AG20443 (cell line): Measurements from ENCODE around the gene TFB1M.

Experiments used
- DNase-seq: peaks from one replicate; pipeline ENCODE4 v3.0.0; 2012; ENCODE audit warnings: low spot score, mixed read lengths

TFB1M gene

DNA sequence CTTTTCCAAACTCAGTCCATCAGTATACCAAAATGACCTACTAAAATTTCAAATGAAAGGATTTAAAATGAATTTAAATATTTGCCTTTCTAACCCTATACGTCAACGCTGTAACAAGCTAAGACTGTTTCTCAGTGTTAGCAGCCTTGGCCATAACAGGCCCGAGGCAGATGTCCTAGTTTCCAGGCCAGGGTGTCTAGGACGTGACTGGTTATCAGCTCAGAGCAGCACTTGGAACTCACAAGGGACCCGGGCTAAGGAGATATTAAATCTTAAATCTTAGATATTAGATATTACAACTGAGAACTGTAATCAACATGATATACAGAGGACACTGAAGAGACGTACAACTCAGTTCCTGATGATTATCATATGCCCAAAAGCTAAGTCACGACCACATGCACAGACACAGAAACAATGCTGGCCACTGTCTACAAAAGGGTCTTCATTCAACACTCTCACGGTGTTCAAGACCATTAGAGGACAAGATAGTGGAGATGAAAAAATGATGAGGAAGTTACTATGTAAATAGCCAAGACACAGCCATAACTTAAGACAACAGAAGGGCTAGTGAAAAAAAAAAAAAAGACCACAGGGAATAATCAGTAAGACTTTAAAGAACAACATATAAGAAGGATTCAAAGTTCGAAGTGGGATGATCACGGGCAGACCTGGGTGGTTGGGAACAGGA, 50.8 kb downstream of the TFB1M start, which contains the start of gene CLDN20:
Gene CLDN20, plus strand, starts transcription at position 641 of the 691 bp plus-strand sequence. CDS start 11,707 bp downstream, outside the sequence.
- DNase-seq, result no peak

DNA sequence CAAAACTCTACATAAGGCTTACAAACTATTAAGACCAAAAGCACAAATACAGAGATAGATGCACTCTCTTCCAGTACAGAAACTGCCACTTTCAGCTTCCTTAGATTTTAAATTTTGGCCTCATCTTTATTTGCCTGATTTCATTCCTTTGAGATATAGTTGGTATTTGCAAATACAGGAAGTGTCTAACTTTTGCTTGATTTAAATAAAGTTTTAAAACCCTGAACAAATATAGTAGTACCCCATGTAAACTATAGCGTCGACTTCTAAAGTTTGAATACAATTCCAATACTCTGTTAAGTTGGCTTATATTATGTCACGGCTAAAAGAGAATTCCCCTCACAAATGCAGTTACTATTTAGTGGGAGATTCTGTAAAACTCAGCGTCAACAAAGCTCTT, 51.6 kb downstream of the TFB1M start:
- DNase-seq, result no peak

DNA sequence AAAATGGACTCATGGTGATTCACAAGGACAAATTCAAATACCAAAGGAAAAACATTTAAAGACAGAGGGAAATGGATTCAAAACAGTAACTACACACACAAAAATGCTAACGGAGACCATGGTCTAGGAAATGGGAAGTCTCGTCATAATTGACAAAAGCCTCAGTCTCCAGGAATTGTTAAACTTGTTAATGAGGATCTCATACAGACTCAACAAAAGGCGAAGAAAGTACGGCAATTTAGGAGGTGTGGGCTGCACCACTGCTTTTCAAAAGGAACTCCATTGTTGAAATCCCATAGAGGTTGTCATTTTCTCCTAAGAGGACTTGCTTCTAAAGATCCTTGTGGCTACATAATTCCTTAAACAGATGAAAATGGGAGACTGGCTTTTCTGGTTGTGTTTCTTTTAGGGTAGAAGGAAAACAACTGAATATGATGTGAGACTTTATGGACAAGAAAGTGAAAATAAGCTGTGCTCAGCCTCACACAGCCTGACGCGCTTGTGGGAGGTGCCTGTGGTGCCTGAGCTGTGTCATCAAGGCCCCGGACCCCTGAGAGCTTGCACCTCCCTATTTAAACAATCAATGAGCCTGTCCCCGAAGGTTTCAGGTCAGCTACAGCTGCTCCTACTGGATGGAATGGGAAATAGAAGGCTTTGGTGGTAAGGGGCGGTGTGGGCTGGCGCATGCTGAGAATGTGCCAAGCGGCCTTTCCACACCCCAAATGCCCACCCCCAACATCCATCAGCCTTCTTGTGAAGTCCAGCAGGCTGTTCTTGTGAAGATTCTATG, 53.0 kb downstream of the TFB1M start:
- no peak for DNase-seq

DNA sequence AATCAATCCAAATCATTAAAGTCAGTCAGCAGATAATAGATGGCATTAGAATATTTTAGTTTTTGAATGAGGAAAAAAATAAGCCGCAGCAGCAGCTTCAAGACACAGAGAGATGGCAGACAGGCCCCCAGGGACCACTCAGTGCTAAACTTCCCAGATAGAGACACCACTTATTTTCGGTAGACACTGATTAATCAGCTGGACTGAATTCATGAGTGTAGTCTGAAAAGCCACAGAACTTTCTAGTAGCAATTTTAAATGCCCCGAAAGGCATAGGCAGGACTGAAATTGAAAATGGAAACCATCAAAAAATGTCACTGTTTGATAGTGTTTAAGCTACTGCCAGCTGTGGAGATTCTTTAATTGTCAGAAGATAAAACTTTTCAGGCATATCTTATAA, 53.6 kb downstream of the TFB1M start:
- no peak for DNase-seq

DNA sequence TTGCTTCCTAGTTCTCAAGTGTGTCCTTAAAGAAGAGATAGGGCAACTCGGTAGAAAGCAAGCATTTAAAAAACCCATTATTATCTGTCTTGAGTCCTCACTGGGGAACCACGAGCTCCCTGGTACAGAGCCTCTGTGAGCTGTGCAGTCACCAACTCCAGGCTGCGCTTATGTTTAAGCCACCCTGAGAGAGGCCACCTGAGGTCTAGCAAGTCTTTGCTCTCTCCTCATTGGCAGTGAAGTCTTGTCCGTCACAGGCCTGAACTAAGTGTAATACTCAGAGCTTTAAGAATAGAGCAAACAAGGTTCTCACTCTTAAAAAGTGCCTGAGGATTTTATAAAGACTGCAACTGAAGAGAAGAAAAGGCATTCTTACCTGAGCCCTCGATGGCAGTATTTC, 54.4 kb downstream of the TFB1M start:
- no peak for DNase-seq

DNA sequence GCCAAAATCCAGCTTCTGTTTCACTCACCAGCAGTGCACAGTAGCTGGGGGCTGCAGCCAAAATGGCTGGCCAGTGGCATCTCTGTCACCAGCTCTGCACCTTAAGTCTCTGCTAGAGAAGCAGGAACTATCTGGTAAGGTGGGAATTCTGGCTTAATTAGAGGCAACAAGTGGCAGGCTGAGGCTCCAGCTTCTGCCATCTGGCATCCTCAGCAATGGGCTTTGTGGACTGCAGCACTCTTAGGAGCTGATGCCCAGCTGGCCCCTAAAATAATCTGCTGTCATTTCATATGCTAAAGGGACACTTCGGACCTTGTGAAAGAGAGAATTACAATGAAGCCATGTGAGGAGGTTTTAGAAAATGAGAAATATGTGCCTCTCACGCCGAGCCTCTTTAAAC, 55.1 kb downstream of the TFB1M start:
- DNase-seq, result no peak

DNA sequence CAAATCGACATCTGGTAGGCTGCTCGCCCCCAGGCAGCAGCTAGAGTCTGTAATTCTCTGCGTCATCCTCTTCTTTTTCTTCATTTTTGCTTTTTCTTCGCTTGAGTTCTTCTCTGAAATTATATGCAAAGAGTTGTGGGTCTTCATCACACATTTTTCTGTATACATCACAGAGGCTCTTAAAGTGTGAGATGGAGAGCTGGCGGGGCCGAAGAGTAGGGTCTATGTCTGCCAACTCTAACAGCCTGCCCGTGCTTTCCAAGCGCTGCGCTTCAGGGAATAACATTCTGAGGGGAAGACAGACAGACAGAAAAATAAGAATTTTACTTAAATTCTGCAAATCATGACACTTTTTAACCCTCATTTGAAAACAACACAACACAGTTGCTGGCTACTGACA, 56.5 kb downstream of the TFB1M start:
- no peak for DNase-seq

DNA sequence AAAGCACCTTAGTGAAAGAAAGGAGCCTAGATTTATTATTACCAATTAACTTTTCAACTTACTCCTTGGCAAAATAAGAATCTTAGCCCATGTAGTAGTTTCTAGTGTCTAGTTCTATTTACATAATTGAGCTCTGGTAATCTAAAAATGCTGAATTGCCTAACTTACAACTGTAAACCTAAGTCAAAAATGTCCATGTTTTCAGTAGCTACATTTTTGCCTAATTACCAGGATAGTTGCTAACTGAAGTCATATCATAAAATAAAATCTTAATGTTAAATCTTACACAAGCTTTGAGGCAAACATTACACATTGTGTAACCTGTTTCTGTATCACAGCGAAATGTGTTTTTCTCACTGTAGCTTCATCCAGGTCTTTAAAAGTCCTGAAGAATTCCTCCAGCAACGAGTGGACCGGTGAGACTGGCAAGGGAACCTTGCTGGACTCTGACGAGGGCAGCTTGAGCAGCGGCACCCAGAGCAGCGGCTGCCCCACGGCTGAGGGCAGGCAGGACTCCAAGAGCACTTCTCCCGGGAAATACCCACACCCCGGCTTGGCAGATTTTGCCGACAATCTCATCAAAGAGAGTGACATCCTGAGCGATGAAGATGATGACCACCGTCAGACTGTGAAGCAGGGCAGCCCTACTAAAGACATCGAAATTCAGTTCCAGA, 58.0 kb downstream of the TFB1M start:
- no peak for DNase-seq

DNA sequence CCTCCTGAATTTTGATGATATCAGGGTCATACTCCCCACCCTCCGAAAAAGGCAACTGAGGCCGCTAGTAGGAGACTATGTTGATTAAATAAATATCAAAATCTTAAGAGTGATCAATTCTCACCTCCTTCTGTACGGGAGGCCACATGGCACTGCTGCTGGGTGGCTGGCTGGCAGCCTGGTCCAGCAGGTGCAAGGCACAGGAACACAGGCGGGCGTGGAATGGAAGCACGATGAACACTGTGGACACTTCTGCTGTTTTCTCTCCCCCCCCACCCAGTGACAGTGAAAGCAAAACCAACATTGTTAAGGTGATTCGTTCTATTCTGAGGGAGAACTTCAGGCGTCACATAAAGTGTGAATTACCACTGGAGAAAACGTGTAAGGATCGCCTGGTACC, 60.1 kb downstream of the TFB1M start:
- DNase-seq, result no peak

DNA sequence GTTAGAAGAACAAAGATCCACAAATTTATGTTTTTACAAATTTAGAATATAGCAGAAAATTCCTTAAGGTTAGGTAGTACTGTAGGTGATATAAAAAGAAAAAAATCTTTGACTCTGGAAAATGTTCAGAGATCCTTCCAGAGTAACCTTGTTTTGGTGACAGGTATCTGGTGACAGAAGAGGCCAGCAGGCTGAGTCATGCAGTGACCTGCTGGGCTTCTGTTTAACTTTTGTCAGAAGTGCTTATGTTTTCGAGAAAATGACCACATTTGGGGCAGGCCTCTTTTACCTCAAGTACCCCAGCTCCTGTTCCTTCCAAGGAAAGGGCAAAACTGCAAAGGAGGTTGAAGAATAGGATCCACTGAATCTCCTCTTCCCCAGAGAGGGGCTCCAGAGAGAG, 60.9 kb downstream of the TFB1M start:
- no peak for DNase-seq

DNA sequence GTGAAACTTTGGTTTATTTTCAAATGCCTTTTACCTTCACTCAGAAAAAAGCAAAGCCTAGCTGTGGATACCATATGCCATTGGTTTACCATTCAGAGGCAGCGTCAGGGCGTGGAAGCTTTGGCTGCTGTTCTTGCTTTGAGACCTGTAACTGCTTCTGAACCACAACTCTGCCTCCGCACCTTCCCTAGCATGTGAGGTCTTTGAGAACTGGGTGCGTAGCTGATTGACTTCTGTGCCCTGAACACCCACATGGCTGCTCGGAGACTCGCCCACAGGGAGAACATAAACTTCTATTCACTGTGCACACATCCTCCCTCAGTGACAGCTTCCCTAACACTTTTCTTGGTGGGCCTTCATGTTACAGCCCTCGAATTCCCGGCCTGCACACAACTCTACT, 61.7 kb downstream of the TFB1M start:
- no peak for DNase-seq

DNA sequence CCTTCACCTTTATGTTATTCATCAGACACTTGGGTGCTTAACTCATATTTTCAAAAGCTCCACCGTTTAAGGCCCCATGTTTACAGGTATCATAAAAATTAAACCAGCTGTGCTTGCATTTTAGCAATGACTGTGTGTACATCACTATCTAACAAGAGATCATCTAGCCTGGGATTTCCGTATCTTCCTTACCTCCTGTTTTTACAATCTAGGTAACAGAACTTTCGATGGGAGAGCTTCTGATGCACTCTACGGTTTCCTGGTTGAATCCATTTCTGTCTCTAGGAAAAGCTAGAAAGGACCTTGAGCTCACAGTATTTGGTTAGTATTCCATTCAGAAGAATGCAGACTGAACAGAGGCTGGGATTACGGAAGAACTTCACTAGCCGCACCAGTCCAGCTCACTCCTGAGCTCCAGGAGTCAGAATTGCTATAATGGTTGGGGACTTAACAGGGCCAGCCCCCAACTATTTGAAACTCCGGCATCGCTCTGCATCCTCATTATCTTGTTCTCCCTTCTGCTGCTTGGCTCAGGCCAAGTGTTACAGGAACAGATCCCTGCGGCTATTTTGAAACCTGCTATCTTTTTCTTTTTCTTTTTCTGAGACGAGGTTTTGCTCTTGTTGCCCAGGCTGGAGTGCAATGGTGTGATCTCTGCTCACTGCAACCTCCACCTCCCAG, 63.4 kb downstream of the TFB1M start:
- no peak for DNase-seq

DNA sequence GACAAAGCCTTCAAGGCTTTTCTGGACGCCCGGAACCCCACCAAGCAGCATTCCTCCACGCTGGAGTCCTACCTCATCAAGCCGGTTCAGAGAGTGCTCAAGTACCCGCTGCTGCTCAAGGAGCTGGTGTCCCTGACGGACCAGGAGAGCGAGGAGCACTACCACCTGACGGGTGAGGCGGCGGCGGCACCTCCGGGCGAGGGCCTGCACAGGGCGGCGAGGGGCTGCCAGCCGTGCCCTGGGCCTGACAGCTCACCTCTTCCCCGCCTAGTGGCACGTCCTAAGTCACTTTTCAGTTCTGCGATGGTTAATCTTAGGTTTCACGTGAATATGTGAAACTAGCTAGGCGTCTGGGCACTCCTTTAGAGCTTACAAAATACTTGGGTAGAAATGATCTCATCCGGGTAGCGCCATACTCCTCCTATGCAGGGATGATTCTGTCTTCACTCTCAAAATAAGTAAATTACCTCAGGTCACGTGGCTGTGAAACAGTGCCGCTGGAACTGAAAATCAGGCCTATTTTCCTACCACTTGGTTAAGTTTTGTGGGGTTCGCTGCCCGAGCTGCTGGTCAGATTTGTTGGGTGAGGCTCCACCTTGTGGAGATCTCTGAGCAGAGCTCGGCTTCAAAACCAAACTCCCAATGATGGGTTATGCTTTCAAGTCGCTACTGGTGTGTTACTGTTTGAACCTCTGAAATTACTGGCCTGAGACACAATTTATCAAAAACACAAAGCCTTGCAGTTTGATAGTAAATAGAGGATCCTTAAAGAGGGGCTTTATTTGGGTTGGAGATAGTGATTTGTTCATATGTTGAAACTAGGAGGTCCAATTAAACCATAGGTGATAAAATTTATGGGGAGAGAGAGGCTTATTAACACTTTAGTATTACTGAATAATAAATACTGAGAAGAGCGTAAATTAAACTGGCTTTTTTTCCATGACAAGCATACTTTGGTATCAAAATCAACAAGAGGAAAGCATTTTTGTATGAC, 66.0 kb downstream of the TFB1M start:
- peak; percentile 82 for DNase-seq

DNA sequence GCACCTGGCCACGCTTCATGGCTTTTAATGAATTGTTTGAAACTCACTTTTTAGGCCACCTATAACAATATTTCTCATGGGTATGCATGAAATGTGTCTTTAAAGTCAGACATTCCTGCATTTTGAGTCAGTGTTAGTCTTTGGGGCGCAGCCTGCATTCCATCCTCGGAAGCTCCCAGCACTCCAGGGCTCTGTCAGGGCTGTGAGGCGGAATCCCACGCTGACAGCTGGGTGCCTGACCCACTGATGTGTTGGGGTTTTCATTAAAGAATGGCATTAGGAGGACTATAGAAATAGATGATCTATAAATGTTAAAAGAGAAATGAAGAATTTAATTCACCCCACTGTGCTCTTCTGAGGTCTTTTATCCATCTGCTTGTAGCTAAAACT, 66.7 kb downstream of the TFB1M start:
- DNase-seq, result peak; percentile 80

DNA sequence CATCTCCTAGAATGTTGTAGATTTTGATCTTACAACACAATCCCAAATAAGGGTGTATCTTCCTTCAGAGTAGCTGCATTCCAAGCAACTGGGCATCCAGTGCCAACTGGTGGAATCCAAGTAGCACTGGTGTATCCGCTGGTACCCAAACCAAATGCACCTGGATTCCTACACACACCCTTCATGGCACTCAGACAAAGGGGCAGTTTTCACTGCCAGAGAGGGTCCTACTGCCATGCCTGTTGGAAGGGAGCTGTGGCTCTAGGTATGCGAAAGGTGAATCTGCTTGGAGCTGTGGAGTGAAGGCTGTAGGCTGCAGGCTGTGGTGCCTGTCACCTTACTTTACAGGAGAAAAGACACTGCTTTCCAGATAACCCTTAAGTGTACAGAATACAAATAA, 67.5 kb downstream of the TFB1M start:
- DNase-seq, result no peak

DNA sequence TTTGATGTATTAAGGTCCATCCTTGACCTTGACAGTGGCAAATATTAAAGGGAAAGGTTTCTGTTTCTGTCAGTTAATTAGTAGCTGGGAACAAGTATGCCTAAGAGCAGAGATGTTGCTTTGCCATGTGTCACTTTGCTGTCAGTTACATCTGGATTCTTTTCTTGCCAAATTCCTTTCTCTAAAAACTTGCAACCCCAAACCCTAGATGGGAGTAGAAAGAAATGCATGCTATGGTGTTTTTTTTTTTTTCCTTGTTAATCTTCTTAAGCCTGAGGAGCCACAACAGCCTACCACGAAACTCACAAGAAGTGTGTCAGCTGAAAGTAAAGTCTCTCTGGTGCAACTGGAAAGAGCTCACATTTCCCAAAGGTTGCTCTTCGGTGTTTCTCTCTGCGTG, 68.5 kb downstream of the TFB1M start:
- no peak for DNase-seq

DNA sequence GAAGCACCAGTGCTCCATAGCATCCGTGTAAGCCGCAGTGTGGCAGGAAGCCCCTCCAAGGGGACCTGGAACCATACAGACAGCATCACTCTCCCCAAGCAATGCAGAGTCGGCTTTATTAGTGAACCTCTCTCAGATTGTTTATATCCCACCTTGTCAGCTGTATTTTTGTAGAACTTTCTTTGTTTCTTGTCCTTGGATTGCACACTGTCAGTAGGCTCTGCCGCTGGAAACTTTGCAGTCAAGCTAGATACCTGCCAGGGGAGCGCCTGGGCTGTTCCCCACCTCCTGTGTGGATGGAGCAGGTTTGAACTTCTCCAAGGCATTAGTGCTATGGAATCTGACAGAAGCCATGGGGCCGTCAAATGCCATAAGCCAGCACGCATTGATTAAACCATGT, 69.1 kb downstream of the TFB1M start:
- DNase-seq, result no peak

DNA sequence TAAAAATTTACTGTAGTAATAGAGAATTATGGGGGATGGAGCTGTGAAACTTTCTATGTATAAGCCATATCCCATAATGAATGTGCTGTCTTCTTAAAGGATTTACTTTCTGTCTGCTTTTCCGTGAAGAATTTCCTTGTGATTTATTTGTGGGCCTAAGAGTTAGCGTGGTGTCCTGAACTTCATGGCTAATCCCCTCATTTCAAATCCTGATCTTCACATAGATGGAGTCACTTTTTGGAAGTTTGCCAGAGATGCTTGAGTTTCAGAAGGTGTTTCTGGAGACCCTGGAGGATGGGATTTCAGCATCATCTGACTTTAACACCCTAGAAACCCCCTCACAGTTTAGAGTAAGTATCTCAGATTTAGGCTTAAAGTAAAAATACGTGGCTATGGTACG, 69.8 kb downstream of the TFB1M start:
- DNase-seq, result no peak

DNA sequence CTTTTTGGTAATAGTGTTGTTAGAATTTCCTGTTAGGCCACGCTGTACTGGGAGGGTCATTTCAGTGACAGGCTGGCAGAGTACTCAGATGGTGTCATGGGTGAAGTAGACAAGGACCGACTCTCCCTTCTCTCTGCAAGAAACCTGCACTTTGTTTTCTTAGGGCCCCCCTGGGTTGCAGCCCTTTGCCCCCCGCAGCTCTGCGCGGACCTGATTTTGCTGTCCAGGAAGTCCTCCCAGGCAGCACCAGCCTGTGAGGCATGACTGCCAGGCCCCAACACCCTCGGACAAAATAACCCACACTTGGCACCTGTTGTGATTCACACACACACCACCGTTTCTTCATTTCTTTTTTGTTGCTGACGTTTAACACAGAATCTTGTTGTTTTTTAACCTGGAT, 72.3 kb downstream of the TFB1M start:
- no peak for DNase-seq

DNA sequence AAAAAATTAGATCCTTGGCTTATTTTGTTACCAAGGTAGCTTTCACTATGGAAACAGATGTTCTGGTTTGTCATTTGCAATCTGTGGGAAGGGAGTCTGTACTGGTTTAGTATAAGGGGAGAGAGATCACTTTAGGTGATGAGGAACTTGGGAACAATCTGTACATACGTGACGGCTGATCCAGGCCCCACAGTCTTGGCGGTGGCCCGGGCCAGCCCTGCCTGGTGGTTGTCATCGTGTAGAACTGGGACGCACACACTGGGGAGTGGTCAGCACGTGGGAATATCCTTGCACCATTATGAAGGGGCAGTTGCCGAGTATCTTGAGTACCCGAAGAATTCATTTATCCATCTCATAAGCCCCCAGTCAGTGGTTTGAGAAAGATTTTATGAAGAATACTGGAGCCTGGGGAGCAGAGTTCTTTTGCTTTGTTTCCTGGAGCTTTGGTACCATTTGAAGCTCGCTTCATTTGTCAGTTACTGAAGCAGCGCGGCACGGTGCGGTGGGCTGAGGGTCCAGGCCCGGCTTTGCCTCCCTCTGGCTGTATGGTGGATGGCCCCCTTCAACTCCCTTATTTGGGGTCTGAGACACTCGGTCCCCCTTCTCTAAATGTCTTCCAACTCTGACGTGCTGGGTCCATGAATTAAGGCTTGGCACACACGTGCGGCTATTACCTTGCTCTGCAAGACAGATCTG, 73.2 kb downstream of the TFB1M start:
- DNase-seq, result no peak

DNA sequence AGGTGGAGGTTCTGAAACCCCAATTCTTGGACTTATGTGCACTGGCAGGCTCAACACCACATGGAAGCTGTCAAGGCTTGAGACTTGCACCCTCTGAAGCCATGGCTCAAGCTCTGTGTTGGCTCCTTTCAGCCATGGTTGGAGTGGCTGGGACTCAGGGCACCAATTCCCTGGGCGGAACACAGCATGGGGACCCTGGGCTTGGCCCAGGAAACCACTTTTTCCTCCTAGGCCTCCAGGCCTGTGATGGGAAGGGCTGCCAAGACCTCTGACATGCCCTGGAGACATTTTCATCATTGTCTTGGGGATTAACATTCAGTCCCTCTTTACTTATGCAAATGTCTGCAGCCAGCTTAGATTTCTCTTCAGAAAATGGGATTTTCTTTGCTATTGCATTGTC, 76.7 kb downstream of the TFB1M start:
- DNase-seq, result no peak
